Breast epithelium (tissue), 3 donors: ENCODE data around the gene WRNIP1.

Experiments used
- POLR2A ChIP-seq: fragments of 450-650 bp; IDR thresholded peaks from one replicate; pipeline ENCODE4 v1.6.1; 2016; ENCODE audit warnings: antibody characterized with exemption, mild to moderate bottlenecking, moderate library complexity
- TF ChIP-seq, protein P1 (sequence below), 3 donors: fragments of 450-650 bp; IDR thresholded peaks; one replicate each; pipeline ENCODE4 v1.5.1; 2016 to 2017; ENCODE audit warnings: antibody characterized with exemption in 3 of 3, mild to moderate bottlenecking in 3 of 3, moderate library complexity in 3 of 3

DNA sequence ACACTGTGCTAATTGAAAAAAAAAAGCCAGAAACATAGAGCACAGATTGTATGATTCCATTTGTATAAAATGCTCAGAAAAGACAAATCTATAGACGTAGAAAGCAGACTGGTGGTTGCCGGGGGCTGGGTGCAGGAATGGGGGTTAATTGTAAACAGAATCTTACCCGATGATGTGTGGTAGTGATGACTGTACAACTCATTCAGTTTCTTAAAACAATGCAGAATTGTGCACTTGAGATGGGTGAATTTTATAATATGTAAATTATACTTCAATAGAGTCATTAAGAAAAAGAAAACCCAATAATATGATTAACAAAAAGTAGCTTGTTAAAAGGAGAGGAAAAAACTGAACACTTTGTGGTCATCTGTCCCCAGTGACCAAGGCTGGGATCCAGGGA lies 10.8 kb upstream of the WRNIP1 start:
- TF ChIP-seq, protein P1, sequence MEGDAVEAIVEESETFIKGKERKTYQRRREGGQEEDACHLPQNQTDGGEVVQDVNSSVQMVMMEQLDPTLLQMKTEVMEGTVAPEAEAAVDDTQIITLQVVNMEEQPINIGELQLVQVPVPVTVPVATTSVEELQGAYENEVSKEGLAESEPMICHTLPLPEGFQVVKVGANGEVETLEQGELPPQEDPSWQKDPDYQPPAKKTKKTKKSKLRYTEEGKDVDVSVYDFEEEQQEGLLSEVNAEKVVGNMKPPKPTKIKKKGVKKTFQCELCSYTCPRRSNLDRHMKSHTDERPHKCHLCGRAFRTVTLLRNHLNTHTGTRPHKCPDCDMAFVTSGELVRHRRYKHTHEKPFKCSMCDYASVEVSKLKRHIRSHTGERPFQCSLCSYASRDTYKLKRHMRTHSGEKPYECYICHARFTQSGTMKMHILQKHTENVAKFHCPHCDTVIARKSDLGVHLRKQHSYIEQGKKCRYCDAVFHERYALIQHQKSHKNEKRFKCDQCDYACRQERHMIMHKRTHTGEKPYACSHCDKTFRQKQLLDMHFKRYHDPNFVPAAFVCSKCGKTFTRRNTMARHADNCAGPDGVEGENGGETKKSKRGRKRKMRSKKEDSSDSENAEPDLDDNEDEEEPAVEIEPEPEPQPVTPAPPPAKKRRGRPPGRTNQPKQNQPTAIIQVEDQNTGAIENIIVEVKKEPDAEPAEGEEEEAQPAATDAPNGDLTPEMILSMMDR (IDR thresholded peaks at IDR 0.05), result no peak
- no peak for TF ChIP-seq POLR2A
